Fibroblast of upper back skin (primary cell): ENCODE data around the gene MRPS25.

Experiments used
- DNase-seq: peaks from one replicate; pipeline ENCODE4 v3.0.0-alpha.2; 2013

MRPS25 gene

GRCh38 chr3:15081960-15082664 is 17.0 kb upstream of the MRPS25 start:
- no peak for DNase-seq

- no peak for DNase-seq
These were observed 14.0 kb upstream of the MRPS25 start for GRCh38 chr3:15079091-15079490.

- DNase-seq: no peak
These were observed 9.4 kb upstream of the MRPS25 start for GRCh38 chr3:15074500-15074899.

- DNase-seq: no peak
These were observed 6.6 kb upstream of the MRPS25 start for GRCh38 chr3:15071699-15072098.

GRCh38 chr3:15069441-15069840 is 4.3 kb upstream of the MRPS25 start:
- no peak for DNase-seq

- no peak for DNase-seq
These were observed 1.4 kb upstream of the MRPS25 start for GRCh38 chr3:15066467-15066866.

GRCh38 chr3:15065550-15066007 is 464 bp upstream of the MRPS25 start:
- DNase-seq: no peak

GRCh38 chr3:15064299-15064834 is 748 bp downstream of the MRPS25 start:
- DNase-seq: peak; percentile 18

- no peak for DNase-seq
These were observed 1.3 kb downstream of the MRPS25 start for GRCh38 chr3:15063656-15064286.

- DNase-seq: no peak
These were observed 1.9 kb downstream of the MRPS25 start for GRCh38 chr3:15063238-15063637.

- DNase-seq: no peak
These were observed 5.1 kb downstream of the MRPS25 start for GRCh38 chr3:15060029-15060428.

GRCh38 chr3:15056676-15057404 is 8.3 kb downstream of the MRPS25 start:
- no peak for DNase-seq

- no peak for DNase-seq
These were observed 10.0 kb downstream of the MRPS25 start for GRCh38 chr3:15055019-15055557.

GRCh38 chr3:15053541-15053940 is 11.6 kb downstream of the MRPS25 start:
- no peak for DNase-seq

- no peak for DNase-seq
These were observed 12.5 kb downstream of the MRPS25 start for GRCh38 chr3:15052335-15053242.

GRCh38 chr3:15051531-15051930 is 13.6 kb downstream of the MRPS25 start:
- peak; percentile 25 for DNase-seq

- DNase-seq: no peak
These were observed 14.6 kb downstream of the MRPS25 start for GRCh38 chr3:15050405-15051092.

GRCh38 chr3:15049584-15049983 is 15.5 kb downstream of the MRPS25 start:
- no peak for DNase-seq

GRCh38 chr3:15045667-15046066 is 19.4 kb downstream of the MRPS25 start:
- DNase-seq: no peak

- no peak for DNase-seq
These were observed 20.8 kb downstream of the MRPS25 start for GRCh38 chr3:15044326-15044725.

GRCh38 chr3:15043408-15044171 is 21.5 kb downstream of the MRPS25 start:
- DNase-seq: peak; percentile 16
